Measurements from ENCODE around the gene PPP1R16B.

The PPP1R16B gene

DNA sequence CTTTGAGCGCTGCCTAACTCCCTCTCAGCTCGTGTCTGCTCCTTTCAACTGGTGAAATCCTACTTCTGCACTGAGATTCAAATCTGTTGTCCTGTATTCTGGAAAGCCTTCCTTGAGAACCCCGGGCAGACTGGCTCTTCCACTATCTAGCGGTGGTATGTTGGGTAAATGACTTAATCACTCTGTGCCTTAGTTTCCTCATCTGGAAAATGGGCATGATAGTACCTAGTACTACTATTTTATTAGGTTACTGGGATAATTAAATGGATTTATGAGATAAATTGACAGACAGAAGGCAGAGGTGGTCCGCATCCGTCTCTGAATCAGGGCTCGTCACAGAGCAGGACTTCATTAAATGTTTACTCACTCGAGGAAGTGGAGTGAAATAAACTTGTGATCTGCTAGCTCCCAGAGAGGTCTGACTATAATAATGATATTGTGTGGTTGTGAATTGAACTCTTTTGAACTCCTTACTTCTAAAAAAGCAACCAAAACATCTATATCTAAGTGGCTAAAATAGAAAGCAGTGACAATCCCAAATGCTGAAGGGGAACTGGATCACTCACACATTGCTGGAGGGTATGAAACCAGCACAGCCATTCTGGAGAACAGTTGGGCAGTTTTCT, 26.6 kb downstream of the PPP1R16B start:
- no peak overlapping the region for H3K4me3 ChIP-seq (ENCODE audit: low read depth, low read length)
- DNase-seq (ENCODE audit: low read depth), result no peak
- TF ChIP-seq, protein P1, sequence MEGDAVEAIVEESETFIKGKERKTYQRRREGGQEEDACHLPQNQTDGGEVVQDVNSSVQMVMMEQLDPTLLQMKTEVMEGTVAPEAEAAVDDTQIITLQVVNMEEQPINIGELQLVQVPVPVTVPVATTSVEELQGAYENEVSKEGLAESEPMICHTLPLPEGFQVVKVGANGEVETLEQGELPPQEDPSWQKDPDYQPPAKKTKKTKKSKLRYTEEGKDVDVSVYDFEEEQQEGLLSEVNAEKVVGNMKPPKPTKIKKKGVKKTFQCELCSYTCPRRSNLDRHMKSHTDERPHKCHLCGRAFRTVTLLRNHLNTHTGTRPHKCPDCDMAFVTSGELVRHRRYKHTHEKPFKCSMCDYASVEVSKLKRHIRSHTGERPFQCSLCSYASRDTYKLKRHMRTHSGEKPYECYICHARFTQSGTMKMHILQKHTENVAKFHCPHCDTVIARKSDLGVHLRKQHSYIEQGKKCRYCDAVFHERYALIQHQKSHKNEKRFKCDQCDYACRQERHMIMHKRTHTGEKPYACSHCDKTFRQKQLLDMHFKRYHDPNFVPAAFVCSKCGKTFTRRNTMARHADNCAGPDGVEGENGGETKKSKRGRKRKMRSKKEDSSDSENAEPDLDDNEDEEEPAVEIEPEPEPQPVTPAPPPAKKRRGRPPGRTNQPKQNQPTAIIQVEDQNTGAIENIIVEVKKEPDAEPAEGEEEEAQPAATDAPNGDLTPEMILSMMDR (conservative IDR thresholded peaks at IDR 0.05; ENCODE audit: low read depth, low read length), result no peak

GRCh38 chr20:38833154-38833856, 27.8 kb downstream of the PPP1R16B start:
- TF ChIP-seq, protein P1 (conservative IDR thresholded peaks at IDR 0.05; ENCODE audit: low read depth, low read length), result no peak
- no peak for DNase-seq (ENCODE audit: low read depth)
- no peak overlapping the region for H3K4me3 ChIP-seq (ENCODE audit: low read depth, low read length)

- DNase-seq (ENCODE audit: low read depth), result no peak
- TF ChIP-seq, protein P1 (conservative IDR thresholded peaks at IDR 0.05; ENCODE audit: low read depth, low read length), result no peak
- H3K4me3 ChIP-seq (ENCODE audit: low read depth, low read length), result no peak overlapping the region
Measured at GRCh38 chr20:38833857-38834164, 28.3 kb downstream of the PPP1R16B start.

DNA sequence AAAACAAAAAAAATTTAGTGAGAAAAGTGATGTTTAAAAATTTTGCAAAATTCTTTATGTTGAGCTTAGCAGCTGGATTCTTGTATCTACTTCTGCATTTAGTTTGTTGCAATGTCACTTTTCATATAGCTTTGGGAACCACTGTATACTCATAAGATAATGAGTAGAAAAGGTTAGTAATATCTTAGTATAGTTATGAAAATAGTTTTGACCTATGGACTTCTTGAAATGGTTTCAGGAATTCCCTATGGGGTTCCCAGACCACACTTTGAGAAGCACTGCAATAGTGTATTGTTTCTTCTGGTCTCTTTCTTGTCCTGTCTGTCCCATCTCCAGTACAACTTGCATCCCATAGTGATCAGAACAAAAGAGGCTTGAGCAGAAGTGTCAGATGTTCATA, 29.4 kb downstream of the PPP1R16B start:
- TF ChIP-seq, protein P1 (conservative IDR thresholded peaks at IDR 0.05; ENCODE audit: low read depth, low read length), result no peak
- H3K4me3 ChIP-seq (ENCODE audit: low read depth, low read length), result no peak overlapping the region
- no peak for DNase-seq (ENCODE audit: low read depth)

DNA sequence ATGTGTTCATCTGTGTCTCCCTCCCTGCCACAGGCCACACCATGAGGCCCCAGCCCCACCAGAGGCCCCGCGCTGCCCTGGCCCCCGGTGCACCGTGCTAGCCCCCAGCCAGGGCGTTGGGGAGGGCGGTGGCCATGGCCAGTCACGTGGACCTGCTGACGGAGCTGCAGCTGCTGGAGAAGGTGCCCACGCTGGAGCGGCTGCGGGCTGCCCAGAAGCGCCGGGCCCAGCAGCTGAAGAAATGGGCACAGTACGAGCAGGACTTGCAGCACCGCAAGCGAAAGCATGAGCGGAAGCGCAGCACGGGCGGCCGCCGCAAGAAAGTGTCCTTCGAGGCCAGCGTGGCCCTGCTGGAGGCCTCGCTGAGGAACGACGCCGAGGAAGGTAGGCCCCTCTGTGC, 30.3 kb downstream of the PPP1R16B start:
- no peak overlapping the region for H3K4me3 ChIP-seq (ENCODE audit: low read depth, low read length)
- TF ChIP-seq, protein P1 (conservative IDR thresholded peaks at IDR 0.05; ENCODE audit: low read depth, low read length), result no peak
- no peak for DNase-seq (ENCODE audit: low read depth)

- no peak overlapping the region for H3K4me3 ChIP-seq (ENCODE audit: low read depth, low read length)
- no peak for DNase-seq (ENCODE audit: low read depth)
- TF ChIP-seq, protein P1 (conservative IDR thresholded peaks at IDR 0.05; ENCODE audit: low read depth, low read length), result no peak
Measured at GRCh38 chr20:38836991-38837390, 31.5 kb downstream of the PPP1R16B start.

DNA sequence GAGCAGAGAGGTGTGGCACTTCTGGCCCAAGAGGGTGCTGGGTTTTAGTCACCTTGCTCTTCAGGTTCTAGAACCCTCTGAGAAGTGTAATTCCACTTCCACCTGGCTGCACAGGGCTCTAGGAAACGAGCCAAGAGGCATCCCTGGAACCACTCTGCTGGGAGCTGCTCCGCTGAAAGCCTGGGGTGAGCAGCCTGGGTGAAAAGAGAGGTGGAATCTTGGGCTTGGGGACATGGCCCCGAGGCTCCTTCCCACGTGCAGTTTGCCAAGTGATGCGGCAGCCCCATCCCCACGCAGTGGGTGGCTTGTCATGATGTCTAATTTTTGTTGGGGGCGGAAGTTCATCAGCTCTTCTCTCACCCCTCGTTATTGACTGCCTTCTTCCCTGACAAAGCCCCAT, 32.8 kb downstream of the PPP1R16B start:
- TF ChIP-seq, protein P1 (conservative IDR thresholded peaks at IDR 0.05; ENCODE audit: low read depth, low read length), result no peak
- DNase-seq (ENCODE audit: low read depth), result no peak
- H3K4me3 ChIP-seq (ENCODE audit: low read depth, low read length), result no peak overlapping the region
